Measurements from ENCODE around the gene ANK2.

DNA sequence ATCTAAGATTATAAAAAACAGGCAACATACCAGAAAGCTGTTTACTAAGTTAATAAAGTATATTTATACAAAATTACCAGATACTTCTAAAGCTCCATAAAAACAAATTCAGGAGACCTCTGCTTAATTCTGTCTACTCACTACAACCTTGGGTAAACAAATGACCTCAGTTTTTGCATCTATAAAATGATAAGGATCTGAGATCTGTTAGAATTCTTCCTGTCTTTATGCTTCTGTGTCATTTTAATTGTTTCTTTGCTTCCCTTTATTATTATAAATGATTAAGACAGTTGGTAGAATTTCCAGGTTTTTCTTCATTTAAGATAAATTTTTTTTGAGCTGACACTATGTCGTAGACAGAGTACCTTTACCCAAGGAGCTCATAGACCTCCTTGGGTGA lies 76.0 kb downstream of the ANK2 start:
- TF ChIP-seq, protein P1, sequence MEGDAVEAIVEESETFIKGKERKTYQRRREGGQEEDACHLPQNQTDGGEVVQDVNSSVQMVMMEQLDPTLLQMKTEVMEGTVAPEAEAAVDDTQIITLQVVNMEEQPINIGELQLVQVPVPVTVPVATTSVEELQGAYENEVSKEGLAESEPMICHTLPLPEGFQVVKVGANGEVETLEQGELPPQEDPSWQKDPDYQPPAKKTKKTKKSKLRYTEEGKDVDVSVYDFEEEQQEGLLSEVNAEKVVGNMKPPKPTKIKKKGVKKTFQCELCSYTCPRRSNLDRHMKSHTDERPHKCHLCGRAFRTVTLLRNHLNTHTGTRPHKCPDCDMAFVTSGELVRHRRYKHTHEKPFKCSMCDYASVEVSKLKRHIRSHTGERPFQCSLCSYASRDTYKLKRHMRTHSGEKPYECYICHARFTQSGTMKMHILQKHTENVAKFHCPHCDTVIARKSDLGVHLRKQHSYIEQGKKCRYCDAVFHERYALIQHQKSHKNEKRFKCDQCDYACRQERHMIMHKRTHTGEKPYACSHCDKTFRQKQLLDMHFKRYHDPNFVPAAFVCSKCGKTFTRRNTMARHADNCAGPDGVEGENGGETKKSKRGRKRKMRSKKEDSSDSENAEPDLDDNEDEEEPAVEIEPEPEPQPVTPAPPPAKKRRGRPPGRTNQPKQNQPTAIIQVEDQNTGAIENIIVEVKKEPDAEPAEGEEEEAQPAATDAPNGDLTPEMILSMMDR (conservative IDR thresholded peaks at IDR 0.05; ENCODE audit: low read length) = no peak
- TF ChIP-seq EZH2phosphoT487 (IDR thresholded peaks at IDR 0.05; ENCODE audit: borderline replicate concordance) = no peak

All from Loucy (cell line).